ENCODE measurements around the gene TBC1D24. TPM values are rescaled to one million over a fixed set of nuclear protein-coding genes. Genes with fewer than 3 reads are reported as not detected.

Gene TBC1D24
- total and polyA plus RNA-seq, 9 of the 15 experiments (the other 6 are each of a cell fraction or from before 2014, with no cell fraction given) = 1.7 to 22.6 (median 7.2) TPM

DNA sequence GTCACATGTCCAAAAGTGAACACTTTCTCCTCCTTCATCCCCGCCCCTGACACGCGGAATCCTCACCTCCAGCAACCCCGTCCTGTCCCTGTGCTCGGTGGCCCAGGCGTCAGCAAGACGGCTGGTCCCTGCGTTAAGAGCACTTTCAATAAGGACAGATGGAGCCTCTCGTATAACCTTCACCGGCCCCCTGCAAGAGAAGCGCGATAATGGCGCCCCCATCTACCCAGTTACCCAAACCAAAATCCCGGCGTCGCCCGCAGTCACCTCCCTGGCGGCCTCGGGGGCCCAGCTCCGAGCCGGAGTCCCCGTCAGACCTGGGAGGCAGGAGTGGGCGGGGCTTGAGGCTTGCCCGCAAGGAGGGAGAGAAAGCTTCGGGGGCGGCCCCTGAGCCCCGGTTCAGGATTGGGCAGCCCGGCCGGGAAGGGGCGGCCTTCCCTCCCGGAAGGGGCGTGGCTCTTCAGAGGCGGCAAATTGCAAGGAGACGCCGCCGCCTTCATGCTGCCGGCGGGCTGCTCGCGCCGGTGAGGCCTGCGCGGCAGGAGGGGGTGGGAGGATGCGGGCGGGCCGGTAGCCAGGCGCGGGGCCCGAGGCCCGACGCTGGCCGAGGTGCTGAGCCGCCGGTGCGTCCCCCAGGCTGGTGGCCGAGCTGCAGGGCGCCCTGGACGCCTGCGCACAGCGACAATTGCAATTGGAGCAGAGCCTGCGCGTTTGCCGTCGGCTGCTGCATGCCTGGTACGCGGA, 15.1 kb upstream of the TBC1D24 start, which contains the start of gene TEDC2 (continued):
- no peak for TF ChIP-seq MYBL2 (IDR thresholded peaks at IDR 0.05; ENCODE audit: low read depth)
- no peak for TF ChIP-seq MYBL2 (CRISPR knock-in tag; IDR thresholded peaks at IDR 0.05; ENCODE audit: borderline replicate concordance)
- no peak for TF ChIP-seq POLR2AphosphoS5 (IDR thresholded peaks at IDR 0.05; ENCODE audit: control insufficient read depth, insufficient read depth, low read depth, low read length)
- TF ChIP-seq PHF8 (IDR thresholded peaks at IDR 0.05; ENCODE audit: borderline replicate concordance, low read length) = peak; percentile 76; the same call in 1 of the 2 replicates
- TF ChIP-seq POLR2A (conservative IDR thresholded peaks at IDR 0.05) = peak; percentile 67
- peak; percentile 60; the same call in 1 of the 2 replicates for TF ChIP-seq KLF13 (tag; IDR thresholded peaks at IDR 0.05; ENCODE audit: borderline replicate concordance, low read depth)
- TF ChIP-seq SIN3B (IDR thresholded peaks at IDR 0.05; ENCODE audit: low read depth) = peak; percentile 87
- TF ChIP-seq KDM5B (IDR thresholded peaks at IDR 0.05; ENCODE audit: insufficient replicate concordance, low read depth, low read length) = peak; percentile 36
- no peak for TF ChIP-seq ZNF232 (CRISPR knock-in tag; IDR thresholded peaks at IDR 0.05)
- peak; percentile 50 to 72; a peak in 1 of 4 replicates for TF ChIP-seq MAZ (CRISPR knock-in tag; conservative IDR thresholded peaks at IDR 0.05 in 1 of 2, IDR thresholded peaks at IDR 0.05 in 1 of 2)
- no peak for TF ChIP-seq BACH1 (tag; IDR thresholded peaks at IDR 0.05)
- peak; percentile 53 for TF ChIP-seq CXXC5 (CRISPR knock-in tag; IDR thresholded peaks at IDR 0.05)
- TF ChIP-seq, protein P1, sequence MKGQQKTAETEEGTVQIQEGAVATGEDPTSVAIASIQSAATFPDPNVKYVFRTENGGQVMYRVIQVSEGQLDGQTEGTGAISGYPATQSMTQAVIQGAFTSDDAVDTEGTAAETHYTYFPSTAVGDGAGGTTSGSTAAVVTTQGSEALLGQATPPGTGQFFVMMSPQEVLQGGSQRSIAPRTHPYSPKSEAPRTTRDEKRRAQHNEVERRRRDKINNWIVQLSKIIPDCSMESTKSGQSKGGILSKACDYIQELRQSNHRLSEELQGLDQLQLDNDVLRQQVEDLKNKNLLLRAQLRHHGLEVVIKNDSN (CRISPR knock-in tag; IDR thresholded peaks at IDR 0.05) = peak; percentile 68
- TF ChIP-seq HDAC6 (IDR thresholded peaks at IDR 0.05; ENCODE audit: low read depth, low read length) = no peak
- peak; percentile 79 for TF ChIP-seq RBFOX2 (IDR thresholded peaks at IDR 0.05; ENCODE audit: low read depth, low read length)
- TF ChIP-seq, protein P2, sequence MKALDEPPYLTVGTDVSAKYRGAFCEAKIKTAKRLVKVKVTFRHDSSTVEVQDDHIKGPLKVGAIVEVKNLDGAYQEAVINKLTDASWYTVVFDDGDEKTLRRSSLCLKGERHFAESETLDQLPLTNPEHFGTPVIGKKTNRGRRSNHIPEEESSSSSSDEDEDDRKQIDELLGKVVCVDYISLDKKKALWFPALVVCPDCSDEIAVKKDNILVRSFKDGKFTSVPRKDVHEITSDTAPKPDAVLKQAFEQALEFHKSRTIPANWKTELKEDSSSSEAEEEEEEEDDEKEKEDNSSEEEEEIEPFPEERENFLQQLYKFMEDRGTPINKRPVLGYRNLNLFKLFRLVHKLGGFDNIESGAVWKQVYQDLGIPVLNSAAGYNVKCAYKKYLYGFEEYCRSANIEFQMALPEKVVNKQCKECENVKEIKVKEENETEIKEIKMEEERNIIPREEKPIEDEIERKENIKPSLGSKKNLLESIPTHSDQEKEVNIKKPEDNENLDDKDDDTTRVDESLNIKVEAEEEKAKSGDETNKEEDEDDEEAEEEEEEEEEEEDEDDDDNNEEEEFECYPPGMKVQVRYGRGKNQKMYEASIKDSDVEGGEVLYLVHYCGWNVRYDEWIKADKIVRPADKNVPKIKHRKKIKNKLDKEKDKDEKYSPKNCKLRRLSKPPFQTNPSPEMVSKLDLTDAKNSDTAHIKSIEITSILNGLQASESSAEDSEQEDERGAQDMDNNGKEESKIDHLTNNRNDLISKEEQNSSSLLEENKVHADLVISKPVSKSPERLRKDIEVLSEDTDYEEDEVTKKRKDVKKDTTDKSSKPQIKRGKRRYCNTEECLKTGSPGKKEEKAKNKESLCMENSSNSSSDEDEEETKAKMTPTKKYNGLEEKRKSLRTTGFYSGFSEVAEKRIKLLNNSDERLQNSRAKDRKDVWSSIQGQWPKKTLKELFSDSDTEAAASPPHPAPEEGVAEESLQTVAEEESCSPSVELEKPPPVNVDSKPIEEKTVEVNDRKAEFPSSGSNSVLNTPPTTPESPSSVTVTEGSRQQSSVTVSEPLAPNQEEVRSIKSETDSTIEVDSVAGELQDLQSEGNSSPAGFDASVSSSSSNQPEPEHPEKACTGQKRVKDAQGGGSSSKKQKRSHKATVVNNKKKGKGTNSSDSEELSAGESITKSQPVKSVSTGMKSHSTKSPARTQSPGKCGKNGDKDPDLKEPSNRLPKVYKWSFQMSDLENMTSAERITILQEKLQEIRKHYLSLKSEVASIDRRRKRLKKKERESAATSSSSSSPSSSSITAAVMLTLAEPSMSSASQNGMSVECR (CRISPR knock-in tag; IDR thresholded peaks at IDR 0.05) = peak; percentile 71
- peak in 1 of 2 experiments; percentile 50; a peak in 1 of 4 replicates for TF ChIP-seq TEAD1 (CRISPR knock-in tag; IDR thresholded peaks at IDR 0.05)
